ENCODE results near the gene ABCA5. TPM values are rescaled to one million over a fixed set of nuclear protein-coding genes. Genes with fewer than 3 reads are reported as not detected.
A peak's percentile ranks its signal among the peaks of the same experiment; 100 is the strongest.

Gene ABCA5, protein sequence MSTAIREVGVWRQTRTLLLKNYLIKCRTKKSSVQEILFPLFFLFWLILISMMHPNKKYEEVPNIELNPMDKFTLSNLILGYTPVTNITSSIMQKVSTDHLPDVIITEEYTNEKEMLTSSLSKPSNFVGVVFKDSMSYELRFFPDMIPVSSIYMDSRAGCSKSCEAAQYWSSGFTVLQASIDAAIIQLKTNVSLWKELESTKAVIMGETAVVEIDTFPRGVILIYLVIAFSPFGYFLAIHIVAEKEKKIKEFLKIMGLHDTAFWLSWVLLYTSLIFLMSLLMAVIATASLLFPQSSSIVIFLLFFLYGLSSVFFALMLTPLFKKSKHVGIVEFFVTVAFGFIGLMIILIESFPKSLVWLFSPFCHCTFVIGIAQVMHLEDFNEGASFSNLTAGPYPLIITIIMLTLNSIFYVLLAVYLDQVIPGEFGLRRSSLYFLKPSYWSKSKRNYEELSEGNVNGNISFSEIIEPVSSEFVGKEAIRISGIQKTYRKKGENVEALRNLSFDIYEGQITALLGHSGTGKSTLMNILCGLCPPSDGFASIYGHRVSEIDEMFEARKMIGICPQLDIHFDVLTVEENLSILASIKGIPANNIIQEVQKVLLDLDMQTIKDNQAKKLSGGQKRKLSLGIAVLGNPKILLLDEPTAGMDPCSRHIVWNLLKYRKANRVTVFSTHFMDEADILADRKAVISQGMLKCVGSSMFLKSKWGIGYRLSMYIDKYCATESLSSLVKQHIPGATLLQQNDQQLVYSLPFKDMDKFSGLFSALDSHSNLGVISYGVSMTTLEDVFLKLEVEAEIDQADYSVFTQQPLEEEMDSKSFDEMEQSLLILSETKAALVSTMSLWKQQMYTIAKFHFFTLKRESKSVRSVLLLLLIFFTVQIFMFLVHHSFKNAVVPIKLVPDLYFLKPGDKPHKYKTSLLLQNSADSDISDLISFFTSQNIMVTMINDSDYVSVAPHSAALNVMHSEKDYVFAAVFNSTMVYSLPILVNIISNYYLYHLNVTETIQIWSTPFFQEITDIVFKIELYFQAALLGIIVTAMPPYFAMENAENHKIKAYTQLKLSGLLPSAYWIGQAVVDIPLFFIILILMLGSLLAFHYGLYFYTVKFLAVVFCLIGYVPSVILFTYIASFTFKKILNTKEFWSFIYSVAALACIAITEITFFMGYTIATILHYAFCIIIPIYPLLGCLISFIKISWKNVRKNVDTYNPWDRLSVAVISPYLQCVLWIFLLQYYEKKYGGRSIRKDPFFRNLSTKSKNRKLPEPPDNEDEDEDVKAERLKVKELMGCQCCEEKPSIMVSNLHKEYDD (N-terminal part only)
- total RNA-seq (10 to 100 TPM; 18.7 to 84.4 TPM), polyA plus RNA-seq (10 to 100 TPM; 20.6 to 77.0 TPM)

- 1% methylated on average over 74 of the region's 74 CpGs for WGBS
- TF ChIP-seq, protein P1, sequence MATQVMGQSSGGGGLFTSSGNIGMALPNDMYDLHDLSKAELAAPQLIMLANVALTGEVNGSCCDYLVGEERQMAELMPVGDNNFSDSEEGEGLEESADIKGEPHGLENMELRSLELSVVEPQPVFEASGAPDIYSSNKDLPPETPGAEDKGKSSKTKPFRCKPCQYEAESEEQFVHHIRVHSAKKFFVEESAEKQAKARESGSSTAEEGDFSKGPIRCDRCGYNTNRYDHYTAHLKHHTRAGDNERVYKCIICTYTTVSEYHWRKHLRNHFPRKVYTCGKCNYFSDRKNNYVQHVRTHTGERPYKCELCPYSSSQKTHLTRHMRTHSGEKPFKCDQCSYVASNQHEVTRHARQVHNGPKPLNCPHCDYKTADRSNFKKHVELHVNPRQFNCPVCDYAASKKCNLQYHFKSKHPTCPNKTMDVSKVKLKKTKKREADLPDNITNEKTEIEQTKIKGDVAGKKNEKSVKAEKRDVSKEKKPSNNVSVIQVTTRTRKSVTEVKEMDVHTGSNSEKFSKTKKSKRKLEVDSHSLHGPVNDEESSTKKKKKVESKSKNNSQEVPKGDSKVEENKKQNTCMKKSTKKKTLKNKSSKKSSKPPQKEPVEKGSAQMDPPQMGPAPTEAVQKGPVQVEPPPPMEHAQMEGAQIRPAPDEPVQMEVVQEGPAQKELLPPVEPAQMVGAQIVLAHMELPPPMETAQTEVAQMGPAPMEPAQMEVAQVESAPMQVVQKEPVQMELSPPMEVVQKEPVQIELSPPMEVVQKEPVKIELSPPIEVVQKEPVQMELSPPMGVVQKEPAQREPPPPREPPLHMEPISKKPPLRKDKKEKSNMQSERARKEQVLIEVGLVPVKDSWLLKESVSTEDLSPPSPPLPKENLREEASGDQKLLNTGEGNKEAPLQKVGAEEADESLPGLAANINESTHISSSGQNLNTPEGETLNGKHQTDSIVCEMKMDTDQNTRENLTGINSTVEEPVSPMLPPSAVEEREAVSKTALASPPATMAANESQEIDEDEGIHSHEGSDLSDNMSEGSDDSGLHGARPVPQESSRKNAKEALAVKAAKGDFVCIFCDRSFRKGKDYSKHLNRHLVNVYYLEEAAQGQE (IDR thresholded peaks at IDR 0.05): peak; percentile 6
- TF ChIP-seq RXRA (IDR thresholded peaks at IDR 0.05): peak in 1 of 2 donors; percentile 22
- no peak for TF ChIP-seq MAX (IDR thresholded peaks at IDR 0.05)
- peak; percentile 81 for DNase-seq (ENCODE audit: low spot score)
- no peaks in the 10 kb centered on the region for H3K36me3 ChIP-seq (ENCODE audit: control insufficient read depth in 4 of 4, insufficient read depth in 3 of 4, low read depth in 1 of 4, low read length in 3 of 4)
- peak within 1 kb of the TSS; percentile 74 to 92 (median 74) for H3K4me3 ChIP-seq (ENCODE audit: low read depth in 1 of 3, low read length in 3 of 3)
- H3K27me3 ChIP-seq (ENCODE audit: control insufficient read depth in 4 of 4, insufficient read depth in 4 of 4, low read length in 3 of 4): no peaks in the 10 kb centered on the region
- H3K4me1 ChIP-seq (ENCODE audit: control insufficient read depth in 4 of 4, insufficient read depth in 4 of 4, low read length in 3 of 4): peaks cover 0 to 14% (median 5%) of the 10 kb centered on the region in 4 donors
- H3K27ac ChIP-seq (ENCODE audit: low read depth in 1 of 2, low read length in 2 of 2): peak within 1 kb of the TSS; percentile 92 to 98
- no peaks in the 10 kb centered on the region for H3K9me3 ChIP-seq (ENCODE audit: control insufficient read depth in 4 of 4, low read length in 3 of 4)
- H3K9ac ChIP-seq (ENCODE audit: low read depth in 1 of 2, low read length in 2 of 2): peak within 1 kb of the TSS; percentile 76 to 96
These were observed at the start of gene ABCA5 for GRCh38 chr17:69327060-69327831. TSS of gene ABCA5 (minus strand) at chr17:69327133. CDS start at chr17:69314415, 12,718 bp downstream.

DNA sequence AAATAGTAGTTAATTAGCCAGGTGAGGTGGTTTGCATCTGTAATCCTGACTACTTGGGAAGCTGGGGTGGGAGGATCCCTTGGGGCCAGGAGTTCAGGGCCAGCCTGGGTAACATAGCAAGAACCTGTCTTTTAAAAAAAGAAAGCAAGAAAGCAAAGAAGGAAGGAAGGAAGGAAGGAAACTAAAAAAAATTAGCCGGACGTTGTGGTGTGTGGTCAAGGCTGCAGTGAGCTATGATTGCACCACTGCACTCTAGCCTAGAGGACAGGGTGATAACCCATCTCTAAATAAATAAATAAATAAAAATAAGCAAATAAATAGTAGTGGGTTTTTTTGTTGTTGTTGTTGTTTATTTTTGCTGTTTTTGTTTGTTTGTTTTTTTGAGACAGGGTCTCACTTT lies 48.3 kb upstream of the ABCA5 start:
- no peak overlapping the region for H3K9ac ChIP-seq (ENCODE audit: low read depth in 1 of 2, low read length in 2 of 2)
- H3K36me3 ChIP-seq (ENCODE audit: control insufficient read depth in 4 of 4, insufficient read depth in 3 of 4, low read depth in 1 of 4, low read length in 3 of 4): no peaks in the 10 kb centered on the region
- TF ChIP-seq RXRA (IDR thresholded peaks at IDR 0.05) (no peak), FOXA2 (IDR thresholded peaks at IDR 0.05) (no peak), SP1 (IDR thresholded peaks at IDR 0.05) (no peak), NR2F2 (IDR thresholded peaks at IDR 0.05) (no peak), YY1 (IDR thresholded peaks at IDR 0.05) (no peak), ZBTB33 (IDR thresholded peaks at IDR 0.05) (no peak), RAD21 (IDR thresholded peaks at IDR 0.05) (no peak), HNF4G (IDR thresholded peaks at IDR 0.05) (no peak), GABPA (IDR thresholded peaks at IDR 0.05 in 1 of 2, conservative IDR thresholded peaks at IDR 0.05 in 1 of 2) (no peak), HNF4A (conservative IDR thresholded peaks at IDR 0.05) (no peak)
- TF ChIP-seq, protein P1 (IDR thresholded peaks at IDR 0.05): no peak
- TF ChIP-seq, protein P2, sequence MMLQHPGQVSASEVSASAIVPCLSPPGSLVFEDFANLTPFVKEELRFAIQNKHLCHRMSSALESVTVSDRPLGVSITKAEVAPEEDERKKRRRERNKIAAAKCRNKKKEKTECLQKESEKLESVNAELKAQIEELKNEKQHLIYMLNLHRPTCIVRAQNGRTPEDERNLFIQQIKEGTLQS (IDR thresholded peaks at IDR 0.05): no peak
- H3K4me1 ChIP-seq (ENCODE audit: control insufficient read depth in 4 of 4, insufficient read depth in 4 of 4, low read length in 3 of 4): no peaks in the 10 kb centered on the region
- H3K4me3 ChIP-seq (ENCODE audit: low read depth in 1 of 3, low read length in 3 of 3): no peak overlapping the region
- no peaks in the 10 kb centered on the region for H3K27me3 ChIP-seq (ENCODE audit: control insufficient read depth in 4 of 4, insufficient read depth in 4 of 4, low read length in 3 of 4)
- H3K9me3 ChIP-seq (ENCODE audit: control insufficient read depth in 4 of 4, low read length in 3 of 4): no peaks in the 10 kb centered on the region
- no peak for DNase-seq (ENCODE audit: low spot score)
- no peak overlapping the region for H3K27ac ChIP-seq (ENCODE audit: low read depth in 1 of 2, low read length in 2 of 2)
- WGBS: 77% methylated on average over 2 of the region's 2 CpGs

Data from liver (tissue), 9 donors.